Measurements from ENCODE around the gene CST5.

DNA sequence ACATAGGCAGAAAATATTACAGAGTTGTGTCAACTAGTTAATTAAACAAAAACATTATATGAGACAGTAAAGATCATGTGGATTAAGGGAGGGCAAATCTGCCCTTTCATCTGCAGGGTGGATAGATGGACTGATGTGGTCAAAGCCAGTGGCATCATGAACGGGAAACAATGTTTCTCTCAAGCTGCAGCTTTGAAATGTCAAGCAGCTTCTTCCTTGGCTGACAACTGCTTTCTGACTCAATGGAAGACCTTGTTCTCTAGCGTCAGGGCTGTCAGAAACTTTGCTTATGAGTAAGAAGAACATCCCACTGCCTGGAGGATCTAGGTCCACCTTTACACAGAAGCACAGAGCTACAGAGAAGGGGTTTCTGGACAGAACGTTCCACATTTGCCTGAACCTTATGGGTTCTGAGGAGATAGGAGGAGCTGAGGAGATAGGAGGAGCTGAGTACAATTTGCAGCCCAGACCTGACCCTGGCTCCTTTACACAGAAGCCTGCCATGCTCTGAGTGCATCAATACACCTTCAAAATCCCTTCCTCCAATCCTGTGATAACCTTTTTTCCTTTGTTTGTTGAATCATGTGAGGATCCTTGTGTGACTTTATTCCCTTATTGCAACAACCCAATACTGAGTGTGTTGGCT, 6.1 kb downstream of the CST5 start:
- TF ChIP-seq CTCF (IDR thresholded peaks at IDR 0.05; ENCODE audit: poor library complexity, severe bottlenecking) (no peak), RAD21 (conservative IDR thresholded peaks at IDR 0.05) (no peak), EZH2 (IDR thresholded peaks at IDR 0.05; ENCODE audit: borderline replicate concordance, insufficient read depth, low read length, poor library complexity, severe bottlenecking) (no peak), POLR2AphosphoS5 (IDR thresholded peaks at IDR 0.05) (no peak), TAF1 (IDR thresholded peaks at IDR 0.05; ENCODE audit: low read depth) (no peak), SMC3 (conservative IDR thresholded peaks at IDR 0.05; ENCODE audit: poor library complexity) (no peak), EP300 (conservative IDR thresholded peaks at IDR 0.05; ENCODE audit: poor library complexity, severe bottlenecking) (no peak), MXI1 (conservative IDR thresholded peaks at IDR 0.05; ENCODE audit: poor library complexity, severe bottlenecking) (no peak)
- TF ChIP-seq, protein P1, sequence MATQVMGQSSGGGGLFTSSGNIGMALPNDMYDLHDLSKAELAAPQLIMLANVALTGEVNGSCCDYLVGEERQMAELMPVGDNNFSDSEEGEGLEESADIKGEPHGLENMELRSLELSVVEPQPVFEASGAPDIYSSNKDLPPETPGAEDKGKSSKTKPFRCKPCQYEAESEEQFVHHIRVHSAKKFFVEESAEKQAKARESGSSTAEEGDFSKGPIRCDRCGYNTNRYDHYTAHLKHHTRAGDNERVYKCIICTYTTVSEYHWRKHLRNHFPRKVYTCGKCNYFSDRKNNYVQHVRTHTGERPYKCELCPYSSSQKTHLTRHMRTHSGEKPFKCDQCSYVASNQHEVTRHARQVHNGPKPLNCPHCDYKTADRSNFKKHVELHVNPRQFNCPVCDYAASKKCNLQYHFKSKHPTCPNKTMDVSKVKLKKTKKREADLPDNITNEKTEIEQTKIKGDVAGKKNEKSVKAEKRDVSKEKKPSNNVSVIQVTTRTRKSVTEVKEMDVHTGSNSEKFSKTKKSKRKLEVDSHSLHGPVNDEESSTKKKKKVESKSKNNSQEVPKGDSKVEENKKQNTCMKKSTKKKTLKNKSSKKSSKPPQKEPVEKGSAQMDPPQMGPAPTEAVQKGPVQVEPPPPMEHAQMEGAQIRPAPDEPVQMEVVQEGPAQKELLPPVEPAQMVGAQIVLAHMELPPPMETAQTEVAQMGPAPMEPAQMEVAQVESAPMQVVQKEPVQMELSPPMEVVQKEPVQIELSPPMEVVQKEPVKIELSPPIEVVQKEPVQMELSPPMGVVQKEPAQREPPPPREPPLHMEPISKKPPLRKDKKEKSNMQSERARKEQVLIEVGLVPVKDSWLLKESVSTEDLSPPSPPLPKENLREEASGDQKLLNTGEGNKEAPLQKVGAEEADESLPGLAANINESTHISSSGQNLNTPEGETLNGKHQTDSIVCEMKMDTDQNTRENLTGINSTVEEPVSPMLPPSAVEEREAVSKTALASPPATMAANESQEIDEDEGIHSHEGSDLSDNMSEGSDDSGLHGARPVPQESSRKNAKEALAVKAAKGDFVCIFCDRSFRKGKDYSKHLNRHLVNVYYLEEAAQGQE (IDR thresholded peaks at IDR 0.05; ENCODE audit: borderline replicate concordance) = no peak
